HepG2 (cell line): ENCODE measurements around the gene PURB.

ENCODE experiments used
- MAFF ChIP-seq: IDR thresholded peaks from 2 replicates; pipeline ENCODE4 v1.6.1; 2011; ENCODE audit warnings: low read depth, low read length, improper control_type of control experiment
- NFIC ChIP-seq: IDR thresholded peaks from 2 replicates; pipeline ENCODE4 v1.6.1; 2012; ENCODE audit warnings: mild to moderate bottlenecking, low read length, inconsistent platforms
- ZNF468 ChIP-seq: sonication (generic); formaldehyde crosslinking; IDR thresholded peaks from 2 replicates; pipeline ENCODE4 v1.8.0; 2022; ENCODE audit warnings: mild to moderate bottlenecking, moderate library complexity, missing genetic modification reagents
- TF ChIP-seq, protein P1 (sequence below): sonication (generic); formaldehyde crosslinking; IDR thresholded peaks from 2 replicates; pipeline ENCODE4 v1.5.0; 2020; ENCODE audit warnings: mild to moderate bottlenecking, missing genetic modification reagents, moderate library complexity
- TF ChIP-seq, protein P2 (sequence below): sonication (generic); formaldehyde crosslinking; IDR thresholded peaks from 2 replicates; pipeline ENCODE4 v1.4.0; 2020; ENCODE audit warnings: missing genetic modification reagents
- TF ChIP-seq, protein P3 (sequence below): sonication (generic); formaldehyde crosslinking; IDR thresholded peaks from 2 replicates; pipeline ENCODE4 v1.9.0; 2021; ENCODE audit warnings: missing genetic modification reagents, borderline replicate concordance

DNA sequence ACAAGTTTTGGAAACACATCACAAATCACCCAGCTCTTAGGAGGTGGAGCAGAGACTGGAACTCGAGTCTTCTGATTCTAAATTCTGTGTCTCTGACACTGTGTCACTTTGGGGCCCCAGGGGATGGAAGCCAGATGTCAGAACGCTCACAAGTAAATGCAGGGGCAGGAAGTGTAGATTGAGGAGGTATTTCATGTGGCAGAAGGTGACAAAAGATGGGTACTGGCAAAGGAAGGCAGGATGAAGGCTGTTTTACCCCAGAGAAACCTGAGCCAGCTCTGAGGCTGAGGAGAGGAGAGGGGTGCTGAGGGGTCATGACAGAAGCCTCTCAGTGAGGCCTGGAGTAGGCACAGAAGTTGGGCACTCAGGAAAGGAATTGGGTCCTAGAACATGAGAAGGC is 6.0 kb upstream of the PURB start:
- TF ChIP-seq ZNF468 (CRISPR knock-in tag) (no peak), MAFF (no peak), NFIC (no peak)
- TF ChIP-seq, protein P1, sequence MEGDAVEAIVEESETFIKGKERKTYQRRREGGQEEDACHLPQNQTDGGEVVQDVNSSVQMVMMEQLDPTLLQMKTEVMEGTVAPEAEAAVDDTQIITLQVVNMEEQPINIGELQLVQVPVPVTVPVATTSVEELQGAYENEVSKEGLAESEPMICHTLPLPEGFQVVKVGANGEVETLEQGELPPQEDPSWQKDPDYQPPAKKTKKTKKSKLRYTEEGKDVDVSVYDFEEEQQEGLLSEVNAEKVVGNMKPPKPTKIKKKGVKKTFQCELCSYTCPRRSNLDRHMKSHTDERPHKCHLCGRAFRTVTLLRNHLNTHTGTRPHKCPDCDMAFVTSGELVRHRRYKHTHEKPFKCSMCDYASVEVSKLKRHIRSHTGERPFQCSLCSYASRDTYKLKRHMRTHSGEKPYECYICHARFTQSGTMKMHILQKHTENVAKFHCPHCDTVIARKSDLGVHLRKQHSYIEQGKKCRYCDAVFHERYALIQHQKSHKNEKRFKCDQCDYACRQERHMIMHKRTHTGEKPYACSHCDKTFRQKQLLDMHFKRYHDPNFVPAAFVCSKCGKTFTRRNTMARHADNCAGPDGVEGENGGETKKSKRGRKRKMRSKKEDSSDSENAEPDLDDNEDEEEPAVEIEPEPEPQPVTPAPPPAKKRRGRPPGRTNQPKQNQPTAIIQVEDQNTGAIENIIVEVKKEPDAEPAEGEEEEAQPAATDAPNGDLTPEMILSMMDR: no peak
- TF ChIP-seq, protein P2, sequence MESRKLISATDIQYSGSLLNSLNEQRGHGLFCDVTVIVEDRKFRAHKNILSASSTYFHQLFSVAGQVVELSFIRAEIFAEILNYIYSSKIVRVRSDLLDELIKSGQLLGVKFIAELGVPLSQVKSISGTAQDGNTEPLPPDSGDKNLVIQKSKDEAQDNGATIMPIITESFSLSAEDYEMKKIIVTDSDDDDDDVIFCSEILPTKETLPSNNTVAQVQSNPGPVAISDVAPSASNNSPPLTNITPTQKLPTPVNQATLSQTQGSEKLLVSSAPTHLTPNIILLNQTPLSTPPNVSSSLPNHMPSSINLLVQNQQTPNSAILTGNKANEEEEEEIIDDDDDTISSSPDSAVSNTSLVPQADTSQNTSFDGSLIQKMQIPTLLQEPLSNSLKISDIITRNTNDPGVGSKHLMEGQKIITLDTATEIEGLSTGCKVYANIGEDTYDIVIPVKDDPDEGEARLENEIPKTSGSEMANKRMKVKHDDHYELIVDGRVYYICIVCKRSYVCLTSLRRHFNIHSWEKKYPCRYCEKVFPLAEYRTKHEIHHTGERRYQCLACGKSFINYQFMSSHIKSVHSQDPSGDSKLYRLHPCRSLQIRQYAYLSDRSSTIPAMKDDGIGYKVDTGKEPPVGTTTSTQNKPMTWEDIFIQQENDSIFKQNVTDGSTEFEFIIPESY: no peak
- TF ChIP-seq, protein P3, sequence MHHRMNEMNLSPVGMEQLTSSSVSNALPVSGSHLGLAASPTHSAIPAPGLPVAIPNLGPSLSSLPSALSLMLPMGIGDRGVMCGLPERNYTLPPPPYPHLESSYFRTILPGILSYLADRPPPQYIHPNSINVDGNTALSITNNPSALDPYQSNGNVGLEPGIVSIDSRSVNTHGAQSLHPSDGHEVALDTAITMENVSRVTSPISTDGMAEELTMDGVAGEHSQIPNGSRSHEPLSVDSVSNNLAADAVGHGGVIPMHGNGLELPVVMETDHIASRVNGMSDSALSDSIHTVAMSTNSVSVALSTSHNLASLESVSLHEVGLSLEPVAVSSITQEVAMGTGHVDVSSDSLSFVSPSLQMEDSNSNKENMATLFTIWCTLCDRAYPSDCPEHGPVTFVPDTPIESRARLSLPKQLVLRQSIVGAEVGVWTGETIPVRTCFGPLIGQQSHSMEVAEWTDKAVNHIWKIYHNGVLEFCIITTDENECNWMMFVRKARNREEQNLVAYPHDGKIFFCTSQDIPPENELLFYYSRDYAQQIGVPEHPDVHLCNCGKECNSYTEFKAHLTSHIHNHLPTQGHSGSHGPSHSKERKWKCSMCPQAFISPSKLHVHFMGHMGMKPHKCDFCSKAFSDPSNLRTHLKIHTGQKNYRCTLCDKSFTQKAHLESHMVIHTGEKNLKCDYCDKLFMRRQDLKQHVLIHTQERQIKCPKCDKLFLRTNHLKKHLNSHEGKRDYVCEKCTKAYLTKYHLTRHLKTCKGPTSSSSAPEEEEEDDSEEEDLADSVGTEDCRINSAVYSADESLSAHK (CRISPR knock-in tag): no peak
